ENCODE data around the gene TOR4A. TPM values are rescaled to one million over a fixed set of nuclear protein-coding genes. Genes with fewer than 3 reads are reported as not detected.
A peak's percentile ranks its signal among the peaks of the same experiment; 100 is the strongest.

The TOR4A gene
- total and polyA plus RNA-seq, 9 of the 15 experiments (the other 6 are each of a cell fraction or from before 2014, with no cell fraction given) = 3.9 to 49.2 (median 8.8) TPM

GRCh38 chr9:137240318-137240840, 37.1 kb upstream of the TOR4A start (continued):
- peak in 1 of 3 experiments; percentile 23; a peak in 1 of 6 replicates for TF ChIP-seq ZBTB11 (CRISPR knock-in tag; IDR thresholded peaks at IDR 0.05)
- peak; percentile 85; the same call in 1 of the 2 replicates for TF ChIP-seq THAP12 (CRISPR knock-in tag; IDR thresholded peaks at IDR 0.05)
- TF ChIP-seq MXD1 (CRISPR knock-in tag; IDR thresholded peaks at IDR 0.05; ENCODE audit: borderline replicate concordance, poor library complexity, severe bottlenecking) = peak; percentile 70
- TF ChIP-seq RAD51 (IDR thresholded peaks at IDR 0.05; ENCODE audit: borderline replicate concordance, low read depth) = peak; percentile 43
- TF ChIP-seq ETS1 (conservative IDR thresholded peaks at IDR 0.05; ENCODE audit: control insufficient read depth, low read depth, low read length) = peak; percentile 76
- no peak for TF ChIP-seq YBX1 (IDR thresholded peaks at IDR 0.05)
- TF ChIP-seq ZNF224 (CRISPR knock-in tag; IDR thresholded peaks at IDR 0.05) = 0 out of 2 replicates have a peak, but pooled peaks have one; percentile 31
- TF ChIP-seq CBX3 (IDR thresholded peaks at IDR 0.05; ENCODE audit: borderline replicate concordance in 1 of 2, low read length in 2 of 2) = peak in 1 of 2 experiments; percentile 68; a peak in 2 of 3 replicates
- TF ChIP-seq CBFA2T3 (IDR thresholded peaks at IDR 0.05) = peak; percentile 36; the same call in 1 of the 2 replicates
- peak; percentile 92; the same call in 1 of the 2 replicates for TF ChIP-seq NR1H2 (CRISPR knock-in tag; IDR thresholded peaks at IDR 0.05)
- no peak for TF ChIP-seq ZSCAN29 (IDR thresholded peaks at IDR 0.05)
- TF ChIP-seq FUS (optimal IDR thresholded peaks at IDR 0.05; ENCODE audit: low read depth, low read length) = peak; percentile 95
- TF ChIP-seq NFIX (CRISPR knock-in tag; IDR thresholded peaks at IDR 0.05; ENCODE audit: low read depth) = 0 out of 2 replicates have a peak, but pooled peaks have one; percentile 23
- TF ChIP-seq ZNF511 (CRISPR knock-in tag; IDR thresholded peaks at IDR 0.05) = peak; percentile 75
- TF ChIP-seq TRIM24 (IDR thresholded peaks at IDR 0.05) = peak in 1 of 2 experiments; percentile 52; a peak in 1 of 4 replicates
- TF ChIP-seq GTF2A2 (tag; IDR thresholded peaks at IDR 0.05) = no peak
- TF ChIP-seq ETV5 (CRISPR knock-in tag; IDR thresholded peaks at IDR 0.05; ENCODE audit: low read depth) = peak; percentile 68; the same call in 1 of the 2 replicates
- 0 out of 2 replicates have a peak, but pooled peaks have one; percentile 29 for TF ChIP-seq ZNF121 (CRISPR knock-in tag; conservative IDR thresholded peaks at IDR 0.05)
- 0 out of 2 replicates have a peak, but pooled peaks have one; percentile 53 for TF ChIP-seq ZNF124 (CRISPR knock-in tag; IDR thresholded peaks at IDR 0.05)
- peak; percentile 92 for TF ChIP-seq CXXC5 (CRISPR knock-in tag; IDR thresholded peaks at IDR 0.05)
